Measurements from ENCODE around the gene PYCARD. TPM values are rescaled to one million over a fixed set of nuclear protein-coding genes. Genes with fewer than 3 reads are reported as not detected.
A peak's percentile ranks its signal among the peaks of the same experiment; 100 is the strongest.
"Not testable (repeated sequence)": the region's sequence is repeated elsewhere in the genome, so short reads cannot be mapped to it uniquely, and the experiment has no call there.

Gene PYCARD
- total RNA-seq, 2 donors from 2014 or later = 26.3 to 29.8 TPM

DNA sequence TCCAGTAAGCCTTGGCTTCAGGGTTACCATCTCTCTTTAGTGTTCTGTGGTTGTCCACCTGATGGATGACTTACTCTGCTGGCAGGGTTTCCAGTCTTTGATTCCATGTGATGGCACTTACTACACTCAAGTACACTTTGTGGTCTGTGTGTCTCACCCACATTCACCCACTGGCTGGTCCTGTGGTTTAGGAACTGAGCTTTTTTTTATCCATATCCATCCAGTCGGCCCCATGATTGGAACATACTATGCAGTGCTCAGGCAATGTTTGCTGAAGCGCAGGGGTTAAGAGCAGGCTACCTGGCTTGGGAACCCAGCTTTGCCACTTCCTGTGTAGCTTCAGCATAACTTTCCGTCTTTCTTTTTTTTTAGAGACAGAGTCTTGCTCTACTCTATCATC, 25.4 kb downstream of the PYCARD start:
- peaks cover 12% of the 10 kb centered on the region for H3K36me3 Mint-ChIP-seq (ENCODE audit: low read depth)
- Histone ChIP-seq H3K9ac (ENCODE audit: extremely low read depth, low read length, poor library complexity, severe bottlenecking) (no peak overlapping the region), H3K27ac (ENCODE audit: low read depth, low read length) (no peak overlapping the region), H3K4me3 (ENCODE audit: low read length) (no peak overlapping the region), H3K36me3 (ENCODE audit: control insufficient read depth, insufficient read depth, low read length) (peaks cover 9% of the 10 kb centered on the region), H3K4me1 (ENCODE audit: control insufficient read depth, insufficient read depth, low read length) (no peaks in the 10 kb centered on the region), H3K27me3 (ENCODE audit: control insufficient read depth, insufficient read depth, low read length, poor library complexity, severe bottlenecking) (no peaks in the 10 kb centered on the region), H3K9me3 (ENCODE audit: control insufficient read depth, low read length) (no peaks in the 10 kb centered on the region)
- no peaks in the 10 kb centered on the region for H3K27me3 Mint-ChIP-seq (ENCODE audit: insufficient read depth)
- no peak overlapping the region for H3K27ac Mint-ChIP-seq
- peaks cover 8% of the 10 kb centered on the region for H3K4me1 Mint-ChIP-seq
- TF ChIP-seq, protein P1, sequence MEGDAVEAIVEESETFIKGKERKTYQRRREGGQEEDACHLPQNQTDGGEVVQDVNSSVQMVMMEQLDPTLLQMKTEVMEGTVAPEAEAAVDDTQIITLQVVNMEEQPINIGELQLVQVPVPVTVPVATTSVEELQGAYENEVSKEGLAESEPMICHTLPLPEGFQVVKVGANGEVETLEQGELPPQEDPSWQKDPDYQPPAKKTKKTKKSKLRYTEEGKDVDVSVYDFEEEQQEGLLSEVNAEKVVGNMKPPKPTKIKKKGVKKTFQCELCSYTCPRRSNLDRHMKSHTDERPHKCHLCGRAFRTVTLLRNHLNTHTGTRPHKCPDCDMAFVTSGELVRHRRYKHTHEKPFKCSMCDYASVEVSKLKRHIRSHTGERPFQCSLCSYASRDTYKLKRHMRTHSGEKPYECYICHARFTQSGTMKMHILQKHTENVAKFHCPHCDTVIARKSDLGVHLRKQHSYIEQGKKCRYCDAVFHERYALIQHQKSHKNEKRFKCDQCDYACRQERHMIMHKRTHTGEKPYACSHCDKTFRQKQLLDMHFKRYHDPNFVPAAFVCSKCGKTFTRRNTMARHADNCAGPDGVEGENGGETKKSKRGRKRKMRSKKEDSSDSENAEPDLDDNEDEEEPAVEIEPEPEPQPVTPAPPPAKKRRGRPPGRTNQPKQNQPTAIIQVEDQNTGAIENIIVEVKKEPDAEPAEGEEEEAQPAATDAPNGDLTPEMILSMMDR (conservative IDR thresholded peaks at IDR 0.05) = no peak
- DNase-seq = no peak
- WGBS, 2 experiments (ENCODE audit: insufficient coverage in 1 of 2, insufficient read length in 1 of 2) = 75 to 86% methylated on average over 3 of the region's 3 CpGs
- H3K4me3 Mint-ChIP-seq = no peak overlapping the region
- H3K9me3 Mint-ChIP-seq = no peaks in the 10 kb centered on the region

DNA sequence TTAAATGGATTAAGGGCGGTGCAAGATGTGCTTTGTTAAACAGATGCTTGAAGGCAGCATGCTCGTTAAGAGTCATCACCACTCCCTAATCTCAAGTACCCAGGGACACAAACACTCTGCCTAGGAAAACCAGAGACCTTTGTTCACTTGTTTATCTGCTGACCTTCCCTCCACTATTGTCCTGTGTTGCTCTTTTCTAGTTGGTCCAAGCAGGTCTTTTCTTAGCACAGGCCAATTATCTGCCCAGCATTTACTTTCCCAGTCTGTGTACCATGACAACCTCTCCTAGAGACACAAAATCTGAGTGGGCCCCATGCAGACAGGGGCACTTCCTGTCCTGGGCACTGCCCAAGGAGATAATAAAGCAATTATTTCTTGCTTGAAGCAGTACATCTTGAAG, 32.5 kb downstream of the PYCARD start:
- peak overlapping the region; percentile 61 for H3K27ac ChIP-seq (ENCODE audit: low read depth, low read length)
- not testable (repeated sequence) for H3K36me3 ChIP-seq (ENCODE audit: control insufficient read depth, insufficient read depth, low read length); H3K9ac ChIP-seq (ENCODE audit: extremely low read depth, low read length, poor library complexity, severe bottlenecking); H3K27me3 Mint-ChIP-seq (ENCODE audit: insufficient read depth); H3K27me3 ChIP-seq (ENCODE audit: control insufficient read depth, insufficient read depth, low read length, poor library complexity, severe bottlenecking); DNase-seq; H3K9me3 ChIP-seq (ENCODE audit: control insufficient read depth, low read length); H3K36me3 Mint-ChIP-seq (ENCODE audit: low read depth); H3K4me1 ChIP-seq (ENCODE audit: control insufficient read depth, insufficient read depth, low read length); H3K4me3 Mint-ChIP-seq; H3K9me3 Mint-ChIP-seq; H3K4me3 ChIP-seq (ENCODE audit: low read length); H3K4me1 Mint-ChIP-seq
- no CpG with 5 or more reads among the region's 2 CpGs for WGBS, 2 experiments (ENCODE audit: insufficient coverage in 1 of 2, insufficient read length in 1 of 2)
- H3K27ac Mint-ChIP-seq = peak overlapping the region; percentile 44

DNA sequence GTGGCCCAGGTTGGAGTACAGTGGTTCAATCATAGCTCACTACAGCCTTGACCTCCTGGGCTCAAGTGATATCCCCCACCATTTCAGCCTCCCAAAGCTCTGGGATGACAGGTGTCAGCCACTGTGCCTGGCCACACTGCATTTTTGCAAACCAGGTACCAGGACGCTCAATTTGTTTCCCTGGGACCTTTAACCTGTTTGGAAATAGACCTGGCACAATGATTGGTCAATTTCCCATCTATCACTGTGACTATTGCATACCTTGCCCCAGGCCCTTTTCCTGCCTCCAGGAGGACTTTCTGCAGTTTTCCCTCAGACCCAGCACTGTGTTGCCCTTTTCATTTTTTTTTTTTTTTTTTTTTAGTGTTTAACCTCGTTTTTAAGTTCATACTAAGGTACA, 33.7 kb downstream of the PYCARD start:
- Histone ChIP-seq H3K36me3 (ENCODE audit: control insufficient read depth, insufficient read depth, low read length) (no peaks in the 10 kb centered on the region), H3K9ac (ENCODE audit: extremely low read depth, low read length, poor library complexity, severe bottlenecking) (no peak overlapping the region), H3K27ac (ENCODE audit: low read depth, low read length) (no peak overlapping the region), H3K4me3 (ENCODE audit: low read length) (no peak overlapping the region), H3K27me3 (ENCODE audit: control insufficient read depth, insufficient read depth, low read length, poor library complexity, severe bottlenecking) (no peaks in the 10 kb centered on the region), H3K9me3 (ENCODE audit: control insufficient read depth, low read length) (no peaks in the 10 kb centered on the region), H3K4me1 (ENCODE audit: control insufficient read depth, insufficient read depth, low read length) (peaks cover 3% of the 10 kb centered on the region)
- Mint-ChIP-seq H3K4me1 (peaks cover 5% of the 10 kb centered on the region), H3K9me3 (peaks cover 4% of the 10 kb centered on the region), H3K4me3 (no peak overlapping the region), H3K27me3 (ENCODE audit: insufficient read depth) (no peaks in the 10 kb centered on the region), H3K36me3 (ENCODE audit: low read depth) (no peaks in the 10 kb centered on the region), H3K27ac (no peak overlapping the region)
- DNase-seq = no peak
- TF ChIP-seq, protein P1 (conservative IDR thresholded peaks at IDR 0.05) = no peak
- WGBS, 2 experiments (ENCODE audit: insufficient coverage in 1 of 2, insufficient read length in 1 of 2) = 82 to 83% methylated on average over 1 of the region's 2 CpGs

DNA sequence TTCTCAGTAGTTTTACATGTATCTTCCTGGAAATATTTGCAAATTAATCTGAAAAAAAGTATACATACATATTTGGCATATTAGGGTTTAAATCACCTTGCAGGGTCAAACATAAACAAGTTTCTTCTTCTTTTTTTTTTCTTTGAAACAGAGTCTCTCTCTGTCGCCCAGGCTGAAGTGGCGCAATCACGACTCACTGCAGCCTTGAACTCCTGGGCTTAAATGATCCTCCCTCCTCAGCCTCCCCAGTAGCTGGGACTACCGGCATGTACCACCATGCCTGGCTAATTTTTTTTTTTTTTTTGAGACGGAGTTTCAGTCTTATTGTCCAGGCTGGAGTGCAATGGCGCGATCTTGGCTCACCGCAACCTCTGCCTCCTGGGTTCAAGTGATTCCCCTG, 35.2 kb downstream of the PYCARD start:
- H3K4me1 Mint-ChIP-seq = peaks cover 5% of the 10 kb centered on the region
- no peak overlapping the region for H3K27ac Mint-ChIP-seq
- H3K36me3 Mint-ChIP-seq (ENCODE audit: low read depth) = no peaks in the 10 kb centered on the region
- H3K9me3 Mint-ChIP-seq = peaks cover 4% of the 10 kb centered on the region
- TF ChIP-seq, protein P1 (conservative IDR thresholded peaks at IDR 0.05) = no peak
- no peak for DNase-seq
- Histone ChIP-seq H3K36me3 (ENCODE audit: control insufficient read depth, insufficient read depth, low read length) (no peaks in the 10 kb centered on the region), H3K4me1 (ENCODE audit: control insufficient read depth, insufficient read depth, low read length) (peaks cover 3% of the 10 kb centered on the region), H3K9ac (ENCODE audit: extremely low read depth, low read length, poor library complexity, severe bottlenecking) (no peak overlapping the region), H3K27me3 (ENCODE audit: control insufficient read depth, insufficient read depth, low read length, poor library complexity, severe bottlenecking) (no peaks in the 10 kb centered on the region), H3K9me3 (ENCODE audit: control insufficient read depth, low read length) (no peaks in the 10 kb centered on the region), H3K4me3 (ENCODE audit: low read length) (no peak overlapping the region), H3K27ac (ENCODE audit: low read depth, low read length) (no peak overlapping the region)
- H3K27me3 Mint-ChIP-seq (ENCODE audit: insufficient read depth) = no peaks in the 10 kb centered on the region
- 94 to 96% methylated on average over 7 to 8 of the region's 8 CpGs for WGBS, 2 experiments (ENCODE audit: insufficient coverage in 1 of 2, insufficient read length in 1 of 2)
- H3K4me3 Mint-ChIP-seq = no peak overlapping the region
